Ramos (cell line): ENCODE data around the gene LCN1.

Experiments used
- in situ Hi-C: fragments of 300-500 bp; cut with MboI; formaldehyde crosslinking; loops from one replicate; pipeline ENCODE4 v1.14.3; 2022; ENCODE audit warnings: low sequenced_read_pairs; ENCODE audit not compliant: unreplicated experiment

The LCN1 gene

DNA sequence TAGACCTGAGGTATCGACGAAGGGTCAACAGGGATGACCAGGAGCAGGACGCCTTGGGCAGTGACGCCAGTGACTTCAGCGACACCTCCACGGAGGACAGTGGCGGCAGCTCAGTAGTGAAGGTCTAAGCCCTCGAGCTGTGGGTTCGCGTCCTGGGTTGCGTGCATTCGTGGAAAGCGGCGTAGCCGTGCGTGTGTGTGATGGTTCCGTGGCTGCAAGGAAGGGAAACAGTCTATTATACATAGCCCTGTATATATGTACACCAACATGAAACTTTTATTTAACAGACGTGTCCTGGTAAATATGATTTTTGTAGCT is 33.3 kb upstream of the LCN1 start:
- in situ Hi-C loops: no loop called here

DNA sequence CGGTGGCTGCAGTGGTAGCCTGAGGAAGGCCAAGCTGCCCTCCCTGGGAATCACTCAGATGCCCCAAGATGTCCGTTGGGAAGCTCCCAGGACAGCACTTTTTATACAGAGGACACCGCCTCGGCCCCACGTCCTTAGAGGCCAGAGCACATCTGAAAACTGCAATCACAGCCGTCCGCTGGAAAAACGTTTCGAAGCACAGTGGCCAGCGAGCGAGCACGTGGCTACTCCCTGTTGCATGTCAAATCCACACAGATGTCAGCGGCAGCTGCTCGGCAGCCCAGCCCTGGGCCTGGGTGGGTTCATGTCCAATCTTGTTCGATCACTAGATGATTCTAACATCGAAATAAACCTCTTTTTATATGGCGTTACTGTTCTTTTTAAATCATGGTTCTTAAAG is 32.7 kb upstream of the LCN1 start:
- in situ Hi-C loops: no loop called here

DNA sequence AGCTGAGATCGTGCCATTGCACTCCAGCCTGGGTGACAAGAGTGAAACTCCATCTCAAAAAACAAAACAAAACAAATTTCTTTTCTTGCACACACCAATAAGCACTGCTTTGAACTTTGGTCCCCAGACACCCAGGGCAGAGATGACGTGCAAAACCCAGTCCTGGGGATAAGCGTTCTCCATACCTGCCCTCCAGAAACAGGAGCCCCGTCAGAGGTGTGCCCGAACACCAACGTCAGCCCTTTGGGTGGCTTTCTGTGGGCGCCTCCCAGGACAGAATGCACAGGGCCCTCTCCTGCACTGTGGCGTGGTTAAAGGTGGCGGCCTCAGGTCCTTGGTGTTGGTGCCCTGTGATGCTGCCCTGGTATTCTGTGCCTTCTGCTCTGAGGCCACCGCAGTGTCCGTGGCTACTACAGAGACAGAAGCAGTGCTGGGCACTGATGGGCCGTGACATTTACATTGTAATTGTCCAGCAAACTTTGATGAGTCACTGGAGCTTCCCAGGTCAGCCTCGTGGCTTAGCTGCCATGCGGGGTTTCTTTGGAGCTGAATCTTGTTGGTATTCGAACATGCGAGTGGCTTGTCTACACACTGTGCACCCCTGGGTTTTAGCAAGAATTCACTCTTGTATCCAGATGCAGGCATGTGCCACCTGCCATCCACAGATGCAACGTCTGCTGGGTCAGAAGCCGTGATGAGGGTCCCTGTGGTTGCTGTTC is 31.9 kb upstream of the LCN1 start:
- in situ Hi-C loops: no loop called here

DNA sequence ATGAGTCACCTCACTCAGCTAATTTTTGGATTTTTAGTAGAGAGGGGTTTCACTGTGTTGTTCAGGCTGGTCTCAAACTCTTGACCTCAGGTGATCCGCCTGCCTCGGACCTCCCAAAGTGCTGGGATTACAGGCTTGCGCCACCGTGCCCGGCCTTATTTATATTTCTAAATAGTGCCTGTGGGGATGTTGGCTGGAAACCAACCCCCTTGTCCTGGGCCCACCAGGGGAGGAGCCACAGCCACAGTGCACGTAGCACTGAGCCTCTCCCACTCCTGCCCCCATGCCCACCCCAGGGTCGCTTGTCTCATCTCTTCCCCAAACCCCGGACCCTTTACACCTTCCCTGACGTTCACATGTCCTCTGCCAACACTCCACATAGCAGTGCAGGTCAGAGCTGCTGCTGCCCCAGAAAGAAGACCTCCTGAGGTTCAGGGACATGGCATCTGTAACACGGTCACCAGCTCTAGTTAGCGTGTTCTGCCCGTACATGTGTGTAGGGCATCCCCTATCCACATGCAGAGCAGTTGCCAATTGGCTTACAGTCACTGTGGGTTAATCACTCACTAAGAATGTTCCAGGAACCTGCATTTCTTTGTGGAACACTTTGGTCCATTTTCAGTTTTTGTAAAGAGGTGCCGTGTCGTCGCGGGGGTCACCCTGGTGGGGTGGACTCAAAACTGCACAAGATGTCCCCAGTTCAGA is 30.9 kb upstream of the LCN1 start:
- in situ Hi-C loops: no loop called here

DNA sequence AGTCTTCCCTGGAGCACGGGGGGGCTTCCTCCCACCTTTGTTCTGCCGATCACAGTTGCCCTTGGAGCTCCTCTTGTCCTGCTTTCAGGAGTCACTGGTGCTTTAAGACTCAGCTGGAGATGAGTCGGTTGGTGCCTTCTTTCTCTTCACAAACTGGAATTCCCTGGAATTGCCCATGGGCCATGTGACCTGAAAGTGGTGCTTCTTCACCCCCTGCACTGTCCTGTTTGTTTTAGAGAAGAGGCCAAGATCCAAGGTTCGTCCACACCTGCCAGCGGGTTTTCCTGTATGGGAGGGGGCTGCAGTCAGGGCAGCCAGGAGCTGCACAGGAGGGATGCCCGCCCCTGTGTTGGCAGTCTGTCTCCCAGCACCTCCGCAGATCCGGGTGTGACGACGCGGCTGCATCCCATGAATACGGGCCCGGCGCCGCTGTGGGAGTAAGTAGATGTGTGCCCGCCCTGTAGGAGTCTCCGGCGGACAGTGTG is 30.2 kb upstream of the LCN1 start:
- in situ Hi-C loops: no loop called here

DNA sequence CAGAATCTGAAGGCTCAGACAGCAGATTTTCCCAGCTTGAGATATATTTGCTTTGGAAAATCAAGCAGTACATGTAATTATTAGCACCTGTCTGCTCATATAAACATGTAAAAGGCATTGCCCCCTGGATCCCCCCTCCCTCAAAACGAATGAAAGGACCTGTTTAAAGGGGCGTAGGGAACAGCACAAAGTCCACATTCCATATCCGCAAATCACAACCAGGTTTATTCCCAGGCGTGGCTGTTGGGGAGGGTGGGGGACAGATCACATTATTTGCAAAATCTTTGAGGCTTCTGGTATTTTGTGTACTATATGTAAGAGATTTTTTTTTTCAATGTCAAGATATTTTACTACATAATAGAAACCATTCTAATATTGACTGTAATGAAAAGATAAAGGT is 29.5 kb upstream of the LCN1 start:
- in situ Hi-C loops: no loop called here

DNA sequence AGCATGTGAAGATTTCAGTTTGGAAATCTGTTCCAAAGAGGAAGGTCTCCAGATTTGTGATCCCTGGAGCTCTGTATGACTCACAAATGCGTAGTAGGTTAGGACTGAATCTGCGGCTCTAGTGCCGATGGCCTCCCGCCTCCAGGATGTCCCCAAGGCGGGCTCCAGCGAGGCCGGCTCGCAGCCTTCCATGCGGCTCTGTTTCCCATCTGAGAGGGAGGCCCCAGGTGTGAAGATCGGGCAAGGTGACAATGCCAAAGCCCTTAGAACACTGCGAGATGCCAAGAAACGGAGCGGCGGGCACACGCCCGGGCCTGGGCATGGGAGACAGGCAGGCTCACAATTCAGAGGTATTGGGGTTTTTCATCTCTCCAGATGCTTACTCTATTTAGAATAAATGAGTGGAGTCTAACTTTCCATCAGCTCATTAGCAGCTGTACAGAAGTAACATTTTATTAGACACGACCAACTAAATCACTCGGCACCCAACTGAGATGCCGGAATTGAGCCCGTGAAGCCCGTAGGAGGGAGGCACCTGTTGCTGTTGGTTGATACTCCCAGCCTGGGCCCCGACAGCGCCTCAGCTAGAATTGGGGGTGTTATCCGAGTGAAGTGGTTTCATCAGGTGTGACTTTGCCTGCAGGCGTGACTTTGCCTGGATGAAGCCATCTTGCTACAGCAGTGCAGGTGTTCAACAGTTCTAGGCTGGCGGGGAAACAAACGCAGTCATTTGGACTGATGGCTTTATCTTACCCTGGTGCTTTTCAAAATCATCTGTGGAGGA is 28.2 kb upstream of the LCN1 start:
- in situ Hi-C loops: no loop called here

DNA sequence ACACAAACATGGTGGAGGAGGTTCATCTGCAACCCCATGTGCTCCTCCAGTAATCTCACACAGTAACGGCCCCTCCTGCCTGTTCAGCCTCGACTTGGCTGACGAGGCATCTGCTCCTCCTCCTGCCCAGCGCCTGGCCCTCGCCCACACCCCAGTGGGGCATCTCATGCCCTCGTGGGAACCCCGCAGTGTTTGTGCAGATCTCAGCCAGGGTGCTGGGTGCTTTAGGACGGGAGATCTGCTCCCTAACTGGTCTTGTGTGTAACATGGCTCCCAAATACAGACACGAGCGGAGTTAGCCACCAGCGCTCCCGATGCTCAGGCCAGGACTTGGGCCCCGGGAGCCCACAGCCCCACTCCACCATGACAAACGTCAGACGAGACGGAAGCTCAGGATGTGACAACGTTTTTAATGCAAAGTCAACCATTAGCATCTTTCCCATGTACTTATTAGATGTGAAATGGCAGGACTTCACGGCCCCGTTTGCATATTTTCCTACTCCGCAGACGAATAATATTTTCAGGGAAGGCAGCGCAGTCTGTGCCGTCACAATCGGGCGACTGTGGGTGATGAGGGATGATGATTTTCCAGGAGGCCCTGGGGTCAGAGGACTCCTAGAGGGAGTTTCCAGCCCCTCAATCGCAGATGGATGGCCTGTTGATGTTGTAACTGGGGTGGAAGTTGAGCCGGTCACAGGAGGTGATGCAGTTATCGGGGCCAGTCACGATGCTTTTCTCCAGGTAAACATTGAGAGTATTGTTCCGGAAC is 26.3 kb upstream of the LCN1 start:
- in situ Hi-C loops: no loop called here

DNA sequence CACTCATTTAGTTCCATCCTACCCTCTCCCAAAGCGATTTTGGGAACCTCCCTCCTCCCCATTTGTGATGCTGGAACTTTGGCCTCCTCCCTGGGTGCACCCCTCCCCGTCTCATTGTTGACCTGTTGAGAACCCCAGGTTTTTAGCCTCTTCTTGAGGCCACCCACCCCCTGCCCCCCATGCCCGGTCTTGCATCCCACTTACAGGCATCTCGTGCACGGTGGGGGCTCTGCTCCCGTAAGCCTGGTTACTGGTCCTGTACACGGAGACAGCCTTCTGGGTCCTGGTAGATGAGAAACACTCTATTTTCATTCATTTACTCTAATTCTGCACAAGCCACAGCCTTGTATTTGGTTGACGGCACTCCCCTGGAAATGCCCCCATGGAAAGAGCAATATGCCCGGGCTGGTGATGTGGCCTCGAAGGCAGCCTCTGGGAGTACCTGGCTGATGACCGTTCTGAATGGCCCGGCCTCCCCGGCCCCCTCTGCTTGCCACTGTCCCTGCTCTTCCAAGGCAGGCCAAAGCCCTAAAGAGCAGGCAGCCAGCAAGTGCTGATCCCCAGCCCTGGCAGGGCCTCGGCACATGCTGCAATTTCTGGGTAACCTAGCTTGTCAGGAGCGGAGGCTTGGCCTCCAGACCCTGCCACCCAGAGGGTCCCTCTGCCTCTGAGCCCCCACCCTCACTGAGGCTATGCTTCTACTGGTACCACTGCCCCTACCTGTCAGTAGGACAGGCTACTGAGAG is 22.7 kb upstream of the LCN1 start:
- in situ Hi-C loops: no loop called here

DNA sequence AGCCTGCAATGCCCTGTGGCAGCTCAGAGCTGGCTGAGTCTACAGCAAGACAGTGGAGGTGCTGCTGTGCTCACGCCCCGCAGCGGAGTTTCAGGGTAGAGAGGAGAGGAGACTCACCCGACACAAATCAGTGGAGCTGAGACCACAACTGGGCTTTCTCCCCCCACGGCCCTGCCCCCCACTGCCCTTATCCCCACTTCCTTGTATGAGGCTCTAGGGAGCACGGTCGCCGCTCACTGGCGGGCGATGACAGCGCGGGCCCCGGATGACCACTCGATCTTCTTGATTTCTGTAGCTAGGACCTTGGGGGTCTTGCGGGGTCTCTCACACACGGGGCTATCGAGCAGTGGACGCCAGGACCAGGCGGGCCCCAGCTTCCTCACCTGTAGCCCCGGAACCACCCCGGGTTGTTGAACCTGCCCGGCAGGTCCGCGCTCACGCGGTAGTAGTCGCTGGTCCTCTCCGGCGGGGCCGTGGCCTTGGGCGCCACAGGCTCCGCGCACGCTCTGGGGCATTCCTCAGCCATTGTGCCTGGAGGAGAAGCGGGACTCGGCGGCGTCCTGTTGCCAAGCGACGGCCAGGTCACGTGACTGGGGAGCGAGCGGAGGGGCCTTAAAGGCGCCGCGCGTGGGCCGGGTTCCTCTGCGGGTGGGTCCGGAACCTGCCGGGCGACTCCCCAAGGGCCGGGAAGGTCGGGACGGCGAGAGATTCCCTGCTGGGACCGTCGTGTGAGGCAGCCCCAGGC is 21.7 kb upstream of the LCN1 start:
- in situ Hi-C loops: no loop called here

DNA sequence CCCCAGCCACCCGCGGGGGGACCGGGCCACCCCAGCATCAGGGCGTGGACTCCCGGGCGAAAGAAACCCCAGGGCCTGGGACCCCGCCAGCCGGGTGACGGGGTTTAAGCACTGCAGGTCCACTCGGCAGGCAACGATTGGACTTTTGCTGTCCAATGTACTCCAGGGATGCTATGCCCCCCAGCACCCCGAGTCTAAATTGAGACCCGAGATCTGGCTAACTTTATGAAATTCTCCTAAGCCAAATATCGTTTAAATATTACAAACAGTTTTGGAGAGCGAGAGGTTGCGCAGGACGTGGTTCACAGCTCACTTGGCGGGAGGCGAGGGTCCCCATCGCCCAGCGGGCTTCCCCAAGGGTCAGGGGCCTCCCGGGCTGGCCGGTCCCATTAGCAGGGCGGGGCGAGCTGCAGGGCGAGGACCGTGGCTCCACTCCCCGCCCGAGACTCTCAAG is 21.1 kb upstream of the LCN1 start:
- in situ Hi-C loops: no loop called here

DNA sequence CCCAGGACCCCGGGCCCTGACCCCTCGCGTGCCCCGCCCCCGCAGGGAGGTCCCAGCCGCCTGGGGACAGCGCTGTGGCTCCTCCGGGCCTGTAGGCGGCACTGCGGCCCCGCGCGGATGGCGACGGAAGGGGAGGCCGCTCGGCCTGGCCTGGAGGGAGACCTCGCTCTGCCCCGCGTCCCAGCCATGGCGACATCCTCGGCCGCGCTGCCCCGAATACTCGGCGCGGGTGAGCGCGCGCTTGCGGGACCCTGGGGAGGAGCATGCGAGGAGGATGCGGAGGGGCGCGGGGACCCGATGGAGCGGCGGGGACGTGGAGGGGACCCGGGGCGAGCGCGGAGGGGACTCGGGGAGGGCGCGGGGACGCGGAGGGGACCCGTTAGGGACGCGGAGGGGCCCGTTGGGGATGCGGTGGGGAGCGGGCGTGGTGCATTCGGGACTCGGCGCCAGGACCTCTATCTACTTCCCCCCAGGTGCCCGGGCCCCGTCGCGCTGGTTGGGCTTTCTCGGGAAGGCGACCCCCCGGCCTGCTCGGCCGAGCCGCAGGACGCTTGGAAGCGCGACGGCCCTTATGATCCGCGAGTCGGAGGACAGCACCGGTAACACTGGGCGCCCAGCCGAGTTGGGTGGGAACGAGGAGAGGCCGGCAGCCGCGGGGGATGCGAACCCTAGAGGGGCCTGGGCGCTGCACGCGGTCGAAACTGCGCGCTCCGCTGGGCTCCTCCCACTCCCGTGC is 20.5 kb upstream of the LCN1 start, which contains the start of gene MRPS2:
MRPS2 (plus strand) TSS at position 158 of the 736 bp plus-strand sequence; CDS start at position 187, 29 bp downstream.
- in situ Hi-C loops: no loop called here

DNA sequence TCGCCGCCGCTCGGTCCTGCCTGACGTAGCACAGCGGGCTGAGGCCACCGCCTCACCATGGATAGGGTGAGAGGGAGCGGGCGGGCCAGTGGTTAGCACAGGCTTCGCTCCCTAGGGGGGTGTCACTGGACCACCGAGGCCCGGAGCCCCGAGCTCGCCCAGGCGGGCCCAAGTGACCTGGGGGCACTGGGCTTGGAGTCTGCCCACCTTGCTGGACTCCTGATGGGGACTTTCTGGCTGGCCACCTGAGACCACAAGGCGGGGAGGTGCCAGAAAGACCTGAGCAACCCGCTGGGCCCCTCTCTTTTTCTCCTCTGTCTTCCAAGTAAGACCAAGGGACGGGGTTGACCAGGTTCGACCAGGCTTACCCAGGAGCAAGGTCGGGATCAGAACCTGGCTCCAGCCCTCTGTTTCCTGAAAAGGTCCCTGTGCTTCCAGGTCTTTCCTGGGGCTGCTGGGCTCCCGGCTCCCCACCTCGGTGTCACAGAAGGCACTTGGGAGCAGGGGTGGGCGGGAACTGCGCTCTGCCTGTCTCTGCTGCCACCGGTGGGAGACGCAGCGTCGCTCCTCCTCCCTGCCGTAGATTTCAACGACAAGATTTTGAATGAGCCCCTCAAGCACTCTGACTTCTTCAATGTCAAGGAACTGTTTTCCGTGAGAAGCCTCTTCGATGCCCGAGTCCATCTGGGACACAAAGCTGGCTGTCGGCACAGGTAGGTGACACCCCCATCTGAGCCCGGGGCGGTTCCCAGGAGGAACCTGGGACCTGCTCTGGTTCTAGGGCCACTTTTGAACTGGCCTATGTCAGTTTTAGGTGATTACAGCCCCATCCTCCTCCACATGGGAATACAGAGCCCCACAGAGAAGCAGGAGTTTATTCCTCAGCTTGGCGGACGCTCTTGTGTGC is 19.7 kb upstream of the LCN1 start:
- in situ Hi-C loops: no loop called here

DNA sequence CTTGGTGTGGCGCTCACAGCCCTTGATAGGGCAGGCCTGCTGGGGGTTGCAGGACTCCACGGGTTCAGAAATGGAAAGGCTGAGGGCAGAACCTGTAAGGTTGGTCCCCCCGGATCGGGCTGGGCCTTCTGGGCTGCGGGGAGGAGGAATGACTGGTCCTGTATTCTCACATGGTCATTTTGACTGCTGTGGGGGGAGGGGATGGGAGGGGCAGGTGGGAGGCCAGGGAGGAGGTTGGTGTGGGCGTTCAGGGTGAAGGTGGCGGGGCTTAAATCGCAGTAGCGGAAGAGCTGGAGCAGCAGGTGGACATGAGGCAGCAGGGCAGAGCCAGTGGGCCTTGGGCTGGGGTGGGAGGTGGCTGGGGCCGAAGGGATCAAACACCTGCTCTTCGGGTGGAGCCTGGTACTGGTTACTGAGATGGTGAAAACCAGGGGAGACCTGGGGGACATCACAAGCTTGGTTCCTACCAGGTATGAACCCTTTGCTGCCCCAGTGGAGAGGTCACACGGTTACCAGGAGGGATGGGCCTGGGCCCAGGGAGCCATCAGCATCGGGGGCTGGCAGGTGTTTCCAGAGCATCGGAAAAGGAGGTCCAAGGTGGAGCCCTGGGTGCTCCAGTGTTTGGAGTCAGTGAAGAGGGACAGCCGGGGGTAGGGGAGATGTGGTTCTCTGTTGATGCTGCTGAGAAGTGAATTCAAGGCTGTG is 18.9 kb upstream of the LCN1 start:
- in situ Hi-C loops: no loop called here

DNA sequence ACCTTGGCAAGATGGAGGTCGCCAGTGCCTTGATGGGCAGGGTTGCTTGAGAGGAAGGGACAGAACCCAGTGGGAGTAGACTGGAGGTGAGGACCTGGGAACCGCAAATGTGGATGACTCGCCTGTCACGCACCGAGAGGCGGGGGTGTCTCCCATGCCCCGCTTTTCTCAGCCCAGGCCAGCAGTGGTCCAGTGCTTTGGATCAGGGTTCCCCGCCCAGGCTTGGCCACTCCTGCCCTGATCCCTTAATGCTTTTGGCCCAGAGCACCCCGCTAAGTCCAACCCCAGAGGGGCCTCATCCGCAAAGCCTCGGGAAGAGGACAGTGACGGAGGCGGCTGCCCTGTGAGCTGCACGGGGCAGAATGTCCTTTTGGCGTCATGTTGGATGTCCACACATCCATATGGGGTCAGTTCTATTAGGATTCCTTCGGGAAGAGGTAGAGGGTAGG is 18.3 kb upstream of the LCN1 start:
- in situ Hi-C loops: no loop called here

DNA sequence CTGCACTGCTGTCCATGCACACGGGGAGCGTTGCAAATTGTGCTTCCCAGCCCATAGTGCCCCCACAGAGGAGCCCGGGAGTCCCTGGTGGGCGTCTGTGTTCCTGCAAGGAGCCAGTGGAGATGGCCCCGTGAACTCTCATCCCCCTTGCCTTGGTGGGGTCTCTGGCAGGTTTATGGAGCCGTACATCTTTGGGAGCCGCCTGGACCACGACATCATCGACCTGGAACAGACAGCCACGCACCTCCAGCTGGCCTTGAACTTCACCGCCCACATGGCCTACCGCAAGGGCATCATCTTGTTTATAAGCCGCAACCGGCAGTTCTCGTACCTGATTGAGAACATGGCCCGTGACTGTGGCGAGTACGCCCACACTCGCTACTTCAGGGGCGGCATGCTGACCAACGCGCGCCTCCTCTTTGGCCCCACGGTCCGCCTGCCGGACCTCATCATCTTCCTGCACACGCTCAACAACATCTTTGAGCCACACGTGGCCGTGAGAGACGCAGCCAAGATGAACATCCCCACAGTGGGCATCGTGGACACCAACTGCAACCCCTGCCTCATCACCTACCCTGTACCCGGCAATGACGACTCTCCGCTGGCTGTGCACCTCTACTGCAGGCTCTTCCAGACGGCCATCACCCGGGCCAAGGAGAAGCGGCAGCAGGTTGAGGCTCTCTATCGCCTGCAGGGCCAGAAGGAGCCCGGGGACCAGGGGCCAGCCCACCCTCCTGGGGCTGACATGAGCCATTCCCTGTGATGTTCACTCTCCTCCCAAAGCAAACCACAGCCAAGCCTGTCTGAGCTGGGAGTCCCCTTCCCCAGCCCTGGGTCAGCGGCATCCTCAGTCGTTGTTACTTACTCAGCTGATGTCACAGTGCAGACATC is 17.6 kb upstream of the LCN1 start:
- in situ Hi-C loops: no loop called here
